ENCODE data around the gene MEX3B. TPM values are rescaled to one million over a fixed set of nuclear protein-coding genes. Genes with fewer than 3 reads are reported as not detected.

Gene MEX3B
- total RNA-seq, 1 donor from 2014 or later = 49.5 TPM

DNA sequence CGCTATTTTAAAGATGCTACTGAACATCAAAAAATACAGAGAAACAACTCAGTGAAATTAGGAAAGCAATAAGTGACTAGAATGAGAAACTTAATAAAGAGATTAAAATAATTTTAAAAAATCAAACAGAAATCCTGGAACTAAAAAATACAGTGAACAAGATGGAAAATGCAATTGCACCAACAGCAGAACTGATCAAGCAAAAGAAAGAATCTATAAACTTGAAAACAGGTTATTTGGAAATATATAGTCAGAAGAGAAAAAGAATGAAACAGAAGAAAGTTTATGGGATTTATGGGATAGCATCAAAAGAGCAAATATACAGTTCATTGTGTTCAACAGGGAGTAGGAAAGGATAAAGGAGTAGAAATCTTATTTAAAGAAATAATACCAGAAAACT is 53.3 kb downstream of the MEX3B start:
- H3K27ac Mint-ChIP-seq (ENCODE audit: unreplicated experiment) = no peak overlapping the region
- H3K36me3 Mint-ChIP-seq (ENCODE audit: low read depth) = peaks cover 39% of the 10 kb centered on the region
- peak overlapping the region; percentile 41 for H3K4me3 Mint-ChIP-seq
- TF ChIP-seq, protein P1, sequence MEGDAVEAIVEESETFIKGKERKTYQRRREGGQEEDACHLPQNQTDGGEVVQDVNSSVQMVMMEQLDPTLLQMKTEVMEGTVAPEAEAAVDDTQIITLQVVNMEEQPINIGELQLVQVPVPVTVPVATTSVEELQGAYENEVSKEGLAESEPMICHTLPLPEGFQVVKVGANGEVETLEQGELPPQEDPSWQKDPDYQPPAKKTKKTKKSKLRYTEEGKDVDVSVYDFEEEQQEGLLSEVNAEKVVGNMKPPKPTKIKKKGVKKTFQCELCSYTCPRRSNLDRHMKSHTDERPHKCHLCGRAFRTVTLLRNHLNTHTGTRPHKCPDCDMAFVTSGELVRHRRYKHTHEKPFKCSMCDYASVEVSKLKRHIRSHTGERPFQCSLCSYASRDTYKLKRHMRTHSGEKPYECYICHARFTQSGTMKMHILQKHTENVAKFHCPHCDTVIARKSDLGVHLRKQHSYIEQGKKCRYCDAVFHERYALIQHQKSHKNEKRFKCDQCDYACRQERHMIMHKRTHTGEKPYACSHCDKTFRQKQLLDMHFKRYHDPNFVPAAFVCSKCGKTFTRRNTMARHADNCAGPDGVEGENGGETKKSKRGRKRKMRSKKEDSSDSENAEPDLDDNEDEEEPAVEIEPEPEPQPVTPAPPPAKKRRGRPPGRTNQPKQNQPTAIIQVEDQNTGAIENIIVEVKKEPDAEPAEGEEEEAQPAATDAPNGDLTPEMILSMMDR (conservative IDR thresholded peaks at IDR 0.05) = no peak
- no peak for DNase-seq (ENCODE audit: low read depth, low spot score)
- H3K4me1 Mint-ChIP-seq = peaks cover 16% of the 10 kb centered on the region
- H3K27me3 Mint-ChIP-seq (ENCODE audit: low read depth) = no peaks in the 10 kb centered on the region
- peaks cover 26% of the 10 kb centered on the region for H3K9me3 Mint-ChIP-seq

Other genes starting within 250 kb of the MEX3B start
- gene EFL1, start 216.7 kb upstream of the MEX3B start, total RNA-seq = 28.0 and 28.5 TPM in 2 replicates
- gene SAXO2, start 216.8 kb upstream of the MEX3B start, total RNA-seq = 3.9 TPM in 2 replicates